Measurements from ENCODE around the gene GPC6. TPM values are rescaled to one million over a fixed set of nuclear protein-coding genes. Genes with fewer than 3 reads are reported as not detected.

Gene GPC6
- total and polyA plus RNA-seq, 2 experiments from 2014 or later, result 26.0 to 92.8 TPM

GRCh38 chr13:94267581-94268366 lies 1041.2 kb downstream of the GPC6 start:
- DNase-seq (ENCODE audit: low spot score), result no peak
- Histone ChIP-seq H3K4me1 (ENCODE audit: insufficient read depth) (no peaks in the 10 kb centered on the region), H3K36me3 (replicated peaks; ENCODE audit: insufficient read depth, low read depth) (no peaks in the 10 kb centered on the region), H2AFZ (no peak overlapping the region), H3K9me3 (ENCODE audit: low read depth) (no peaks in the 10 kb centered on the region), H3K27me3 (no peaks in the 10 kb centered on the region), H4K20me1 (ENCODE audit: insufficient read depth, poor library complexity, severe bottlenecking) (no peaks in the 10 kb centered on the region), H3K4me3 (no peak overlapping the region), H3K4me2 (no peak overlapping the region), H3K27ac (no peak overlapping the region), H3K79me2 (no peaks in the 10 kb centered on the region), H3K9me2 (replicated peaks; ENCODE audit: insufficient read depth) (no peaks in the 10 kb centered on the region)
- WGBS (ENCODE audit: low lambda C conversion rate, missing lambda C conversion rate), result 91% methylated on average over 3 of the region's 3 CpGs
- TF ChIP-seq EZH2phosphoT487 (IDR thresholded peaks at IDR 0.05; ENCODE audit: low read depth, severe bottlenecking, unreplicated experiment), result no peak
- TF ChIP-seq, protein P1, sequence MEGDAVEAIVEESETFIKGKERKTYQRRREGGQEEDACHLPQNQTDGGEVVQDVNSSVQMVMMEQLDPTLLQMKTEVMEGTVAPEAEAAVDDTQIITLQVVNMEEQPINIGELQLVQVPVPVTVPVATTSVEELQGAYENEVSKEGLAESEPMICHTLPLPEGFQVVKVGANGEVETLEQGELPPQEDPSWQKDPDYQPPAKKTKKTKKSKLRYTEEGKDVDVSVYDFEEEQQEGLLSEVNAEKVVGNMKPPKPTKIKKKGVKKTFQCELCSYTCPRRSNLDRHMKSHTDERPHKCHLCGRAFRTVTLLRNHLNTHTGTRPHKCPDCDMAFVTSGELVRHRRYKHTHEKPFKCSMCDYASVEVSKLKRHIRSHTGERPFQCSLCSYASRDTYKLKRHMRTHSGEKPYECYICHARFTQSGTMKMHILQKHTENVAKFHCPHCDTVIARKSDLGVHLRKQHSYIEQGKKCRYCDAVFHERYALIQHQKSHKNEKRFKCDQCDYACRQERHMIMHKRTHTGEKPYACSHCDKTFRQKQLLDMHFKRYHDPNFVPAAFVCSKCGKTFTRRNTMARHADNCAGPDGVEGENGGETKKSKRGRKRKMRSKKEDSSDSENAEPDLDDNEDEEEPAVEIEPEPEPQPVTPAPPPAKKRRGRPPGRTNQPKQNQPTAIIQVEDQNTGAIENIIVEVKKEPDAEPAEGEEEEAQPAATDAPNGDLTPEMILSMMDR (IDR thresholded peaks at IDR 0.05; ENCODE audit: poor library complexity), result no peak
- TF ChIP-seq EZH2 (IDR thresholded peaks at IDR 0.05; ENCODE audit: borderline replicate concordance), result no peak

GRCh38 chr13:94268661-94269060 lies 1042.1 kb downstream of the GPC6 start:
- WGBS (ENCODE audit: low lambda C conversion rate, missing lambda C conversion rate), result 91% methylated on average over 5 of the region's 5 CpGs

DNA sequence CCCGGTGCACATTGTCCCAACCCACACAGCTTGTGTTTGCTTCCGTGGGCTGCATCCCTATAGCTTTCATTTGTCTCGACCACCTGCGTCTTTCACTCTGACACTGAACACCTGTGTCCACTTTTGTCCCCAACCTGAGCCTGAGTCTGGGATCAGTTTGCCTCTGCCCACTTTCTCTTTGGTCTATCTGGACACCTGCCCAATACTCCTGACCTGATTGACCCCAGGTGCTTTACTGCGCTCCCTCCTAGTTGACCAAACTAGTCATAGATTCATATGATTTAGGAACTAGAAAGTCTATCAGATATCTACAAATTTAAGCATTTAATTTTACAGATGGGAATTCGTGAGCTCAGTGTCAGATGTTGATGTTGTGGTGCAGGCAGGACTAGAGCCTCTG lies 1043.0 kb downstream of the GPC6 start:
- Histone ChIP-seq H3K27me3 (no peaks in the 10 kb centered on the region), H3K9me2 (replicated peaks; ENCODE audit: insufficient read depth) (no peaks in the 10 kb centered on the region), H3K27ac (no peak overlapping the region)

More at GRCh38 chr13:94268661-94269060, 1042.1 kb downstream of the GPC6 start:
- Histone ChIP-seq H3K4me1 (ENCODE audit: insufficient read depth) (no peaks in the 10 kb centered on the region), H3K79me2 (no peaks in the 10 kb centered on the region), H3K4me3 (no peak overlapping the region), H2AFZ (no peak overlapping the region), H3K36me3 (replicated peaks; ENCODE audit: insufficient read depth, low read depth) (no peaks in the 10 kb centered on the region), H3K9me2 (replicated peaks; ENCODE audit: insufficient read depth) (no peaks in the 10 kb centered on the region), H3K4me2 (no peak overlapping the region), H3K27me3 (no peaks in the 10 kb centered on the region), H3K27ac (no peak overlapping the region), H3K9me3 (ENCODE audit: low read depth) (no peaks in the 10 kb centered on the region), H4K20me1 (ENCODE audit: insufficient read depth, poor library complexity, severe bottlenecking) (no peaks in the 10 kb centered on the region)
- no peak for DNase-seq (ENCODE audit: low spot score)
- TF ChIP-seq, protein P1 (IDR thresholded peaks at IDR 0.05; ENCODE audit: poor library complexity), result no peak
- TF ChIP-seq EZH2phosphoT487 (IDR thresholded peaks at IDR 0.05; ENCODE audit: low read depth, severe bottlenecking, unreplicated experiment) (no peak), EZH2 (IDR thresholded peaks at IDR 0.05; ENCODE audit: borderline replicate concordance) (no peak)

More for the DNA sequence above, 1043.0 kb downstream of the GPC6 start:
- Histone ChIP-seq H3K36me3 (replicated peaks; ENCODE audit: insufficient read depth, low read depth) (no peaks in the 10 kb centered on the region), H2AFZ (no peak overlapping the region), H3K4me1 (ENCODE audit: insufficient read depth) (no peaks in the 10 kb centered on the region), H4K20me1 (ENCODE audit: insufficient read depth, poor library complexity, severe bottlenecking) (no peaks in the 10 kb centered on the region), H3K4me2 (no peak overlapping the region), H3K79me2 (no peaks in the 10 kb centered on the region), H3K4me3 (no peak overlapping the region), H3K9me3 (ENCODE audit: low read depth) (no peaks in the 10 kb centered on the region)
- TF ChIP-seq, protein P1 (IDR thresholded peaks at IDR 0.05; ENCODE audit: poor library complexity), result no peak
- TF ChIP-seq EZH2 (IDR thresholded peaks at IDR 0.05; ENCODE audit: borderline replicate concordance), result no peak
- TF ChIP-seq EZH2phosphoT487 (IDR thresholded peaks at IDR 0.05; ENCODE audit: low read depth, severe bottlenecking, unreplicated experiment), result no peak
- DNase-seq (ENCODE audit: low spot score), result no peak
- WGBS (ENCODE audit: low lambda C conversion rate, missing lambda C conversion rate), result 82% methylated on average over 6 of the region's 6 CpGs
